Gastroesophageal sphincter (tissue), 3 donors: ENCODE data around the gene TNFAIP2.
"Not testable (repeated sequence)": the region's sequence is repeated elsewhere in the genome, so short reads cannot be mapped to it uniquely, and the experiment has no call there.

Source experiments
- EP300 ChIP-seq: sonication (generic); formaldehyde crosslinking; IDR thresholded peaks from one replicate; pipeline ENCODE4 v1.6.1; 2017; ENCODE audit warnings: antibody characterized with exemption, mild to moderate bottlenecking
- POLR2A ChIP-seq, 2 donors: fragments of 450-650 bp; IDR thresholded peaks; one replicate each; pipeline ENCODE4 v1.6.1; 2017; ENCODE audit warnings: antibody characterized with exemption in 2 of 2, mild to moderate bottlenecking in 2 of 2, moderate library complexity in 1 of 2
- TF ChIP-seq, protein P1 (sequence below), 4 experiments: fragments of 200-600 bp in 2 of 4; fragments of 450-650 bp in 2 of 4; sonication (generic) in 1 of 4; IDR thresholded peaks; one replicate each; pipeline ENCODE4 v1.5.1; 2017 to 2019; ENCODE audit warnings: antibody characterized with exemption in 4 of 4, mild to moderate bottlenecking in 2 of 4, moderate library complexity in 2 of 4

- TF ChIP-seq, protein P1, sequence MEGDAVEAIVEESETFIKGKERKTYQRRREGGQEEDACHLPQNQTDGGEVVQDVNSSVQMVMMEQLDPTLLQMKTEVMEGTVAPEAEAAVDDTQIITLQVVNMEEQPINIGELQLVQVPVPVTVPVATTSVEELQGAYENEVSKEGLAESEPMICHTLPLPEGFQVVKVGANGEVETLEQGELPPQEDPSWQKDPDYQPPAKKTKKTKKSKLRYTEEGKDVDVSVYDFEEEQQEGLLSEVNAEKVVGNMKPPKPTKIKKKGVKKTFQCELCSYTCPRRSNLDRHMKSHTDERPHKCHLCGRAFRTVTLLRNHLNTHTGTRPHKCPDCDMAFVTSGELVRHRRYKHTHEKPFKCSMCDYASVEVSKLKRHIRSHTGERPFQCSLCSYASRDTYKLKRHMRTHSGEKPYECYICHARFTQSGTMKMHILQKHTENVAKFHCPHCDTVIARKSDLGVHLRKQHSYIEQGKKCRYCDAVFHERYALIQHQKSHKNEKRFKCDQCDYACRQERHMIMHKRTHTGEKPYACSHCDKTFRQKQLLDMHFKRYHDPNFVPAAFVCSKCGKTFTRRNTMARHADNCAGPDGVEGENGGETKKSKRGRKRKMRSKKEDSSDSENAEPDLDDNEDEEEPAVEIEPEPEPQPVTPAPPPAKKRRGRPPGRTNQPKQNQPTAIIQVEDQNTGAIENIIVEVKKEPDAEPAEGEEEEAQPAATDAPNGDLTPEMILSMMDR (IDR thresholded peaks at IDR 0.05): not testable (repeated sequence)
- TF ChIP-seq EP300; POLR2A (IDR thresholded peaks at IDR 0.05): not testable (repeated sequence)
Observed at GRCh38 chr14:103171206-103171605, 47.9 kb downstream of the TNFAIP2 start.
